ENCODE data around the gene FAM47E. TPM values are rescaled to one million over a fixed set of nuclear protein-coding genes. Genes with fewer than 3 reads are reported as not detected.

The FAM47E gene
- total and polyA plus RNA-seq, 2 of the 13 experiments (the other 11 are each of a cell fraction or from before 2014, with no cell fraction given), result 0.33 to 0.66 TPM

- TF ChIP-seq, protein P1, sequence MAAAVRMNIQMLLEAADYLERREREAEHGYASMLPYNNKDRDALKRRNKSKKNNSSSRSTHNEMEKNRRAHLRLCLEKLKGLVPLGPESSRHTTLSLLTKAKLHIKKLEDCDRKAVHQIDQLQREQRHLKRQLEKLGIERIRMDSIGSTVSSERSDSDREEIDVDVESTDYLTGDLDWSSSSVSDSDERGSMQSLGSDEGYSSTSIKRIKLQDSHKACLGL (CRISPR knock-in tag; IDR thresholded peaks at IDR 0.05), result no peak
- TF ChIP-seq RFXAP (CRISPR knock-in tag; IDR thresholded peaks at IDR 0.05; ENCODE audit: borderline replicate concordance) (no peak), SAFB2 (CRISPR knock-in tag; IDR thresholded peaks at IDR 0.05; ENCODE audit: borderline replicate concordance, low read depth) (no peak), ZNF446 (CRISPR knock-in tag; IDR thresholded peaks at IDR 0.05) (no peak), TFE3 (CRISPR knock-in tag; IDR thresholded peaks at IDR 0.05) (0 out of 2 replicates have a peak, but pooled peaks have one; percentile 16), ZBTB43 (CRISPR knock-in tag; conservative IDR thresholded peaks at IDR 0.05) (no peak; the same call in 1 of the 2 replicates), GTF2F1 (IDR thresholded peaks at IDR 0.05; ENCODE audit: low read length) (no peak), PHF20 (CRISPR knock-in tag; IDR thresholded peaks at IDR 0.05) (no peak), GATAD1 (CRISPR knock-in tag; IDR thresholded peaks at IDR 0.05) (no peak), NFYB (CRISPR knock-in tag; IDR thresholded peaks at IDR 0.05) (peak; percentile 47), ZMAT5 (CRISPR knock-in tag; IDR thresholded peaks at IDR 0.05; ENCODE audit: borderline replicate concordance, low read depth) (no peak), ZNF235 (CRISPR knock-in tag; IDR thresholded peaks at IDR 0.05; ENCODE audit: borderline replicate concordance) (no peak), YEATS2 (CRISPR knock-in tag; IDR thresholded peaks at IDR 0.05; ENCODE audit: borderline replicate concordance) (peak; percentile 76; the same call in 1 of the 2 replicates), ARNTL (CRISPR knock-in tag; IDR thresholded peaks at IDR 0.05) (0 out of 2 replicates have a peak, but pooled peaks have one; percentile 46), TAF1 (CRISPR knock-in tag; IDR thresholded peaks at IDR 0.05) (no peak), TCF7 (IDR thresholded peaks at IDR 0.05; ENCODE audit: low read depth) (no peak), ZFP62 (CRISPR knock-in tag; IDR thresholded peaks at IDR 0.05) (no peak), ZMYM4 (CRISPR knock-in tag; IDR thresholded peaks at IDR 0.05) (peak; percentile 75), ZNF720 (CRISPR knock-in tag; IDR thresholded peaks at IDR 0.05) (no peak), ZSCAN31 (CRISPR knock-in tag; IDR thresholded peaks at IDR 0.05; ENCODE audit: low read depth) (0 out of 2 replicates have a peak, but pooled peaks have one; percentile 28)
- TF ChIP-seq, protein P2, sequence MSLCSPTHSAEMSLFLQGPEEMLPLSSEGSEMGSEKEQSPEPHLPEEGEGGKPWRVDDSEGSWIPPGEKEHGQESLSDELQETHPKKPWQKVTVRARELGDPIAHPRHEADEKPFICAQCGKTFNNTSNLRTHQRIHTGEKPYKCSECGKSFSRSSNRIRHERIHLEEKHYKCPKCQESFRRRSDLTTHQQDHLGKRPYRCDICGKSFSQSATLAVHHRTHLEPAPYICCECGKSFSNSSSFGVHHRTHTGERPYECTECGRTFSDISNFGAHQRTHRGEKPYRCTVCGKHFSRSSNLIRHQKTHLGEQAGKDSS (CRISPR knock-in tag; IDR thresholded peaks at IDR 0.05; ENCODE audit: borderline replicate concordance, low read depth), result 0 out of 2 replicates have a peak, but pooled peaks have one; percentile 45
- TF ChIP-seq, protein P3, sequence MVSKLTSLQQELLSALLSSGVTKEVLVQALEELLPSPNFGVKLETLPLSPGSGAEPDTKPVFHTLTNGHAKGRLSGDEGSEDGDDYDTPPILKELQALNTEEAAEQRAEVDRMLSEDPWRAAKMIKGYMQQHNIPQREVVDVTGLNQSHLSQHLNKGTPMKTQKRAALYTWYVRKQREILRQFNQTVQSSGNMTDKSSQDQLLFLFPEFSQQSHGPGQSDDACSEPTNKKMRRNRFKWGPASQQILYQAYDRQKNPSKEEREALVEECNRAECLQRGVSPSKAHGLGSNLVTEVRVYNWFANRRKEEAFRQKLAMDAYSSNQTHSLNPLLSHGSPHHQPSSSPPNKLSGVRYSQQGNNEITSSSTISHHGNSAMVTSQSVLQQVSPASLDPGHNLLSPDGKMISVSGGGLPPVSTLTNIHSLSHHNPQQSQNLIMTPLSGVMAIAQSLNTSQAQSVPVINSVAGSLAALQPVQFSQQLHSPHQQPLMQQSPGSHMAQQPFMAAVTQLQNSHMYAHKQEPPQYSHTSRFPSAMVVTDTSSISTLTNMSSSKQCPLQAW (CRISPR knock-in tag; IDR thresholded peaks at IDR 0.05), result 0 out of 2 replicates have a peak, but pooled peaks have one; percentile 77
Observed at GRCh38 chr4:76208005-76208765, 43.3 kb upstream of the FAM47E start (continued).
